ENCODE measurements around the gene BNIP5. TPM values are rescaled to one million over a fixed set of nuclear protein-coding genes. Genes with fewer than 3 reads are reported as not detected.

Gene BNIP5
- total RNA-seq, 1 experiment from 2014 or later, result not detected

DNA sequence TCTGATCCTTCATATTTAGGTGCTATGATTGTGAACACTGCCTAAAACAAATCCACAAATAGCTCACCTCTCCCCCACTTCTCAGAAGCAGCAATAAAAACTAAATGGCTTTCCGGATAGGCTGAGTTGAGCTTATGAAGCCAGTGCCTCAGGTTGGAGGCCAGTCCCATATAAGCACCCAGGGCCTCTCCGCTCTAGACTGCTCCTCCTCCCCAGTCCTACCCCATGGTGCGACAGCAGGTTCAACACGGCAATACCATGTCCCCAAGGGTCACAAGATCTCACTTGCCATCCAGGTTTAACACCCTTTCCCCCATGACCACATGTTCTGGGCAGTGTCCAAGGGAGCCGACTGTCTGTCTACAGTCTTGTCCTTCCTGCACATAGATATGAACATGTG lies 20.8 kb downstream of the BNIP5 start:
- Histone ChIP-seq H3K27me3 (replicated peaks; ENCODE audit: insufficient read depth, low read depth, low read length, poor library complexity) (no peaks in the 10 kb centered on the region), H3K36me3 (ENCODE audit: insufficient read depth, low read length, poor library complexity, severe bottlenecking) (no peaks in the 10 kb centered on the region), H3K9me3 (ENCODE audit: low read depth, low read length, poor library complexity, severe bottlenecking) (no peaks in the 10 kb centered on the region), H3K4me1 (ENCODE audit: insufficient read depth, low read length, poor library complexity, severe bottlenecking) (no peaks in the 10 kb centered on the region), H3K27ac (ENCODE audit: low read depth, low read length, poor library complexity, severe bottlenecking) (no peak overlapping the region), H3K4me3 (ENCODE audit: low read depth, low read length, poor library complexity, severe bottlenecking) (no peak overlapping the region)
- no TSS peak for BruUV-seq (replicated peaks)
- ChIA-PET POLR2A (ENCODE audit: low non-redundant PET) (no interaction called here), CTCF (no interaction called here)
- no peak for DNase-seq (ENCODE audit: low spot score)
- intact Hi-C loops (cut with micrococcal nuclease; ENCODE audit: unreplicated experiment), result no loop called here
- TF ChIP-seq EZH2 (IDR thresholded peaks at IDR 0.05; ENCODE audit: borderline replicate concordance, low read depth, low read length, poor library complexity, severe bottlenecking), result no peak
- TF ChIP-seq, protein P1, sequence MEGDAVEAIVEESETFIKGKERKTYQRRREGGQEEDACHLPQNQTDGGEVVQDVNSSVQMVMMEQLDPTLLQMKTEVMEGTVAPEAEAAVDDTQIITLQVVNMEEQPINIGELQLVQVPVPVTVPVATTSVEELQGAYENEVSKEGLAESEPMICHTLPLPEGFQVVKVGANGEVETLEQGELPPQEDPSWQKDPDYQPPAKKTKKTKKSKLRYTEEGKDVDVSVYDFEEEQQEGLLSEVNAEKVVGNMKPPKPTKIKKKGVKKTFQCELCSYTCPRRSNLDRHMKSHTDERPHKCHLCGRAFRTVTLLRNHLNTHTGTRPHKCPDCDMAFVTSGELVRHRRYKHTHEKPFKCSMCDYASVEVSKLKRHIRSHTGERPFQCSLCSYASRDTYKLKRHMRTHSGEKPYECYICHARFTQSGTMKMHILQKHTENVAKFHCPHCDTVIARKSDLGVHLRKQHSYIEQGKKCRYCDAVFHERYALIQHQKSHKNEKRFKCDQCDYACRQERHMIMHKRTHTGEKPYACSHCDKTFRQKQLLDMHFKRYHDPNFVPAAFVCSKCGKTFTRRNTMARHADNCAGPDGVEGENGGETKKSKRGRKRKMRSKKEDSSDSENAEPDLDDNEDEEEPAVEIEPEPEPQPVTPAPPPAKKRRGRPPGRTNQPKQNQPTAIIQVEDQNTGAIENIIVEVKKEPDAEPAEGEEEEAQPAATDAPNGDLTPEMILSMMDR (conservative IDR thresholded peaks at IDR 0.05; ENCODE audit: low read depth, low read length), result no peak

DNA sequence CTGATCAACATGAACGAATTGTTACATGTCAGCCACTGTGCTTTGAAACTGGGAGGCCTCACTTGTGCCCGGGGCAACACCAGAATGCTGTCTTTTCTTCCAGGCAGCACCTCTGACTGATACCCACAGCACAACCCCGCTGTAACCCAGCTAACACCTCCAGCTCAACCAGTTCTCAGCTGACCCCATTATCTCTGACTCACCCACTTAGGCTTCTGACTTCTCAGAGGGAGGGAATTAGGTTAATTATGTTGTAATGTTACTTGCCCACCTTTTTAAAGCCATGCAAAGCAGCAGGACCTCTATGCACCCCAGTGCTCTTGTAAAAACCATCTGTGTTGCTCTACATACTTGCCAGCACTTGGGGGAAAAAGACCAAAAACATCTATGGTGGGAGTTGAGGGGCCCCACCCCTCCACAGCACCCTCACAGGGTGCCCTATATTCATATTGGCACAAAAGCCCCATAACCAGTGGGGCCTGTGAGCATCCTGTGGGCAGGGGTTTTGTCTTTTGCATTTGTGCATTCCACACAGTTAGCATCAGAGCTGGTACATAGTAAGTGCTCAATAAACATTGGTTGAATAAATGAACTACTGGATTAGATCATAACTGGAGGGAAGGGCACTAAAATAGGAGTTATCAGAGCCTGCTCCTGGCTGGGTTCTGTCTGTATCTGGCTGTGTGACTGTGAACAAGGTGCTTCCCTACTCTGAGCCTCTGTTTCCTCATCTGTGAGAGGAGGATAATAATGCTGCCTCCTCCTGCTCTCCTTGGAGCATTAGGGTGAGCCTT lies 22.3 kb downstream of the BNIP5 start:
- Histone ChIP-seq H3K4me1 (ENCODE audit: insufficient read depth, low read length, poor library complexity, severe bottlenecking) (no peaks in the 10 kb centered on the region), H3K9me3 (ENCODE audit: low read depth, low read length, poor library complexity, severe bottlenecking) (no peaks in the 10 kb centered on the region), H3K4me3 (ENCODE audit: low read depth, low read length, poor library complexity, severe bottlenecking) (no peak overlapping the region), H3K36me3 (ENCODE audit: insufficient read depth, low read length, poor library complexity, severe bottlenecking) (no peaks in the 10 kb centered on the region), H3K27ac (ENCODE audit: low read depth, low read length, poor library complexity, severe bottlenecking) (no peak overlapping the region), H3K27me3 (replicated peaks; ENCODE audit: insufficient read depth, low read depth, low read length, poor library complexity) (no peaks in the 10 kb centered on the region)
- POLR2A ChIA-PET (ENCODE audit: low non-redundant PET), result interaction anchor here (0.5 kb wide), 1 partner anchor 300 kb away, joined by 10 read pairs; no protein-coding TSS in a partner anchor
- TF ChIP-seq EZH2 (IDR thresholded peaks at IDR 0.05; ENCODE audit: borderline replicate concordance, low read depth, low read length, poor library complexity, severe bottlenecking), result no peak
- TF ChIP-seq, protein P1 (conservative IDR thresholded peaks at IDR 0.05; ENCODE audit: low read depth, low read length), result no peak
- no TSS peak for BruUV-seq (replicated peaks)
- no peak for DNase-seq (ENCODE audit: low spot score)
- CTCF ChIA-PET, result no interaction called here
- intact Hi-C loops (cut with micrococcal nuclease; ENCODE audit: unreplicated experiment), result no loop called here

DNA sequence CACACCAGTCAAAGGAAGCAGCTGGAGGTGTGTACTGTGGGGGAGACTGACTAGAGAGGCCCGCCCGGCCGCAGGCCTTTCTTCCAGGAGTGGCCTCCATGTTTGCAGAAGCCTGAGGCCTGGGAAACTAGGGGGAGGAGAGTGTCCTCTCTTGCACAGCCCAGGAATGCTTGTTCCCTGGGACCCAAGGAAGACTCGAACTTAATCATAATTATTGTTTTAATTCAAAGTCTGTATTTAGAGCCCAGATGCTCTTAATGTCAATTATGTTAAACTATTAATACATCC lies 23.1 kb downstream of the BNIP5 start:
- no peaks in the 10 kb centered on the region for H3K9me3 ChIP-seq (ENCODE audit: low read depth, low read length, poor library complexity, severe bottlenecking)
- no peak for TF ChIP-seq EZH2 (IDR thresholded peaks at IDR 0.05; ENCODE audit: borderline replicate concordance, low read depth, low read length, poor library complexity, severe bottlenecking)
- TF ChIP-seq, protein P1 (conservative IDR thresholded peaks at IDR 0.05; ENCODE audit: low read depth, low read length), result no peak
- no peaks in the 10 kb centered on the region for H3K36me3 ChIP-seq (ENCODE audit: insufficient read depth, low read length, poor library complexity, severe bottlenecking)
- DNase-seq (ENCODE audit: low spot score), result no peak
- H3K4me3 ChIP-seq (ENCODE audit: low read depth, low read length, poor library complexity, severe bottlenecking), result no peak overlapping the region
- intact Hi-C loops (cut with micrococcal nuclease; ENCODE audit: unreplicated experiment), result no loop called here
- H3K4me1 ChIP-seq (ENCODE audit: insufficient read depth, low read length, poor library complexity, severe bottlenecking), result no peaks in the 10 kb centered on the region
- H3K27me3 ChIP-seq (replicated peaks; ENCODE audit: insufficient read depth, low read depth, low read length, poor library complexity), result no peaks in the 10 kb centered on the region
- POLR2A ChIA-PET (ENCODE audit: low non-redundant PET), result no interaction called here
- BruUV-seq (replicated peaks), result no TSS peak
- CTCF ChIA-PET, result no interaction called here
- H3K27ac ChIP-seq (ENCODE audit: low read depth, low read length, poor library complexity, severe bottlenecking), result no peak overlapping the region
